NCI-H524 treated with DMSO at 0.1 percent for 48 hours (cell line): ENCODE data around the gene FOSL2.

Experiments used
- DNase-seq: peaks from one replicate; lab custom pipeline; 2025; lab: John Stamatoyannopoulos, UW

Gene FOSL2

GRCh38 chr2:28450901-28451565 is 58.4 kb downstream of the FOSL2 start:
- DNase-seq = no peak

GRCh38 chr2:28451793-28452533 is 59.3 kb downstream of the FOSL2 start:
- no peak for DNase-seq

- DNase-seq = no peak
Measured at GRCh38 chr2:28452534-28453081, 60.0 kb downstream of the FOSL2 start.

- DNase-seq = no peak
Measured at GRCh38 chr2:28453396-28453795, 60.7 kb downstream of the FOSL2 start.

GRCh38 chr2:28454016-28454930 is 61.6 kb downstream of the FOSL2 start:
- no peak for DNase-seq

- no peak for DNase-seq
Measured at GRCh38 chr2:28457237-28457636, 64.6 kb downstream of the FOSL2 start.

GRCh38 chr2:28461056-28461455 is 68.4 kb downstream of the FOSL2 start:
- no peak for DNase-seq

GRCh38 chr2:28462122-28462521 is 69.5 kb downstream of the FOSL2 start:
- DNase-seq = no peak

- no peak for DNase-seq
Measured at GRCh38 chr2:28463211-28463816, 70.7 kb downstream of the FOSL2 start.

- DNase-seq = no peak
Measured at GRCh38 chr2:28463893-28464292, 71.2 kb downstream of the FOSL2 start.

- DNase-seq = no peak
Measured at GRCh38 chr2:28465148-28465885, 72.7 kb downstream of the FOSL2 start.
